ENCODE data around the gene PPM1D. TPM values are rescaled to one million over a fixed set of nuclear protein-coding genes. Genes with fewer than 3 reads are reported as not detected.

PPM1D gene
- total and polyA plus RNA-seq, 2 experiments from 2014 or later = 7.9 to 8.1 TPM

DNA sequence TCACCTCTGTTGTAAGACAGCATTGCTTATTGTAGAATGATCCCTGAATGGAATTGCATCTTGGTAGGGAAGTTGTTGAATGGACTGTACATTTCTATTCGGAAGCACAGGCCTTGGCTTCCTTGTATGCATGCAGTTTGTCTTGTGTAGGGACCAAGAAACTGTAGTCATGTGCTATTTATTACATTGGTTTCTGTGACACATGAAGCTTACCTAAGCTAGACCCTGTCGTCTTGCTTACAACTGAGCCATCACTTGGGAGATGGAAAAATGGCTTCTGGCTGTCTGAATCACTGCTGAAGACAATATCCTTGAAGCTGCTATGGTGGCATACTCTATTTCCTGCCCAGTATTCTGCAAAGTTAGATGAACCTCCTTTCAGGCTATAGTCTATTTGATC, 29.1 kb downstream of the PPM1D start:
- no peak for TF ChIP-seq EZH2 (IDR thresholded peaks at IDR 0.05; ENCODE audit: insufficient read depth, poor library complexity, severe bottlenecking)
- no peak for TF ChIP-seq EZH2phosphoT487 (IDR thresholded peaks at IDR 0.05; ENCODE audit: insufficient read depth, low read depth)
- Histone ChIP-seq H3K79me2 (ENCODE audit: insufficient read depth) (peaks cover 86% of the 10 kb centered on the region), H3K27ac (no peak overlapping the region), H3K4me2 (ENCODE audit: unreplicated experiment) (no peak overlapping the region), H2AFZ (no peak overlapping the region), H3K27me3 (replicated peaks; ENCODE audit: insufficient read depth) (no peaks in the 10 kb centered on the region), H4K20me1 (ENCODE audit: insufficient read depth) (no peaks in the 10 kb centered on the region), H3F3A (ENCODE audit: insufficient read depth) (0 out of 2 replicates have a peak, but pooled peaks cover 3% of the 10 kb centered on the region), H3K9ac (no peak overlapping the region), H3K9me3 (ENCODE audit: low read depth) (no peaks in the 10 kb centered on the region), H3K36me3 (ENCODE audit: low read depth) (0 out of 2 replicates have a peak, but pooled peaks cover 6% of the 10 kb centered on the region), H3K9me2 (ENCODE audit: insufficient read depth) (no peaks in the 10 kb centered on the region), H3K4me3 (no peak overlapping the region), H3K4me1 (ENCODE audit: insufficient read depth) (no peaks in the 10 kb centered on the region)
- 67 to 85% methylated on average over 2 of the region's 2 CpGs for WGBS, 2 experiments (ENCODE audit: low coverage in 1 of 2, low lambda C conversion rate in 2 of 2, missing lambda C conversion rate in 2 of 2)
- in situ Hi-C loops (cut with MboI) = no loop called here
- DNase-seq = no peak

DNA sequence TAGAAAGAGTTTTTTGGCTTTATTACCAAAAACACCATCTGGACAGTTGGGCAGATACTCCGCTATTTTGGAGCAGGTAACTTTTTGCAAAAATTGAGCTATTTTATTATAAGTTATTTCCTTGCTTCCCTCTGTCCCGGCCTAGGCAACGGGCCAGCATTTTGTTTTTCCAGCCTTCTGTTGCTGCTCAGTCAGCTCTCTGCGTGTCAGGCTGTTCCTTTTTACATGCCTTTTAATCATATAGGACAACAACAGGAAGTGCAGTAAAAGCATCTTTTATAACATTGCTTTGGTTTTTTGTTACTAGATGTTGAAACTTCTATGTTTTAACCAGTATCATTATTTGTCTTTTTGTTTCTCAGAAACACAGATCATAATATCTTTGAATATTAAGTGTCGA, 30.4 kb downstream of the PPM1D start:
- H3F3A ChIP-seq (ENCODE audit: insufficient read depth) = 0 out of 2 replicates have a peak, but pooled peaks cover 3% of the 10 kb centered on the region
- TF ChIP-seq EZH2 (IDR thresholded peaks at IDR 0.05; ENCODE audit: insufficient read depth, poor library complexity, severe bottlenecking) (no peak), EZH2phosphoT487 (IDR thresholded peaks at IDR 0.05; ENCODE audit: insufficient read depth, low read depth) (no peak)
- no peaks in the 10 kb centered on the region for H3K4me1 ChIP-seq (ENCODE audit: insufficient read depth)
- peaks cover 5% of the 10 kb centered on the region; the same call in 1 of the 2 replicates for H3K36me3 ChIP-seq (ENCODE audit: low read depth)
- no peak overlapping the region for H3K4me3 ChIP-seq
- peaks cover 78% of the 10 kb centered on the region for H3K79me2 ChIP-seq (ENCODE audit: insufficient read depth)
- H3K9me3 ChIP-seq (ENCODE audit: low read depth) = no peaks in the 10 kb centered on the region
- H3K27me3 ChIP-seq (replicated peaks; ENCODE audit: insufficient read depth) = no peaks in the 10 kb centered on the region
- H4K20me1 ChIP-seq (ENCODE audit: insufficient read depth) = no peaks in the 10 kb centered on the region
- H3K9ac ChIP-seq = no peak overlapping the region
- WGBS, 2 experiments (ENCODE audit: low coverage in 1 of 2, low lambda C conversion rate in 2 of 2, missing lambda C conversion rate in 2 of 2) = 84 to 85% methylated on average over 5 of the region's 5 CpGs
- H3K4me2 ChIP-seq (ENCODE audit: unreplicated experiment) = no peak overlapping the region
- no peaks in the 10 kb centered on the region for H3K9me2 ChIP-seq (ENCODE audit: insufficient read depth)
- in situ Hi-C loops (cut with MboI) = no loop called here
- H2AFZ ChIP-seq = no peak overlapping the region
- DNase-seq = no peak
- no peak overlapping the region for H3K27ac ChIP-seq

DNA sequence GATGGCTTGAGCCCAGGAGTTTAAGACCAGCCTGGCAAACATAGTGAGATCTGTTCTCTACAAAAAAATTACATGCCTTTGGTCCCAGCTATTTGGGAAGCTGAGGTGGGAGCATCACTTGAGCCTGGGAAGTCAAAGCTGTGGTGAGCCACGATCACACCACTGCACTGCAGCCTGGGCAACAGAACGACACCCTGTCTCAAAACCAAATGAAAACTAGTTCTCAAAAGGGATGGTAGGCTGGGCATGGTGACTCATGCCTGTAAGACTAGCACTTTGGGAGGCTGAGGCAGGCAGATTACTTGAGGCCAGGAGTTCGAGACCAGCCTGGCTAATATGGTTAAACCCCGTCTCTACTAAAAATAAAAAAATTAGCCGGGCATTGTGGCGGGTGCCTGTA, 31.1 kb downstream of the PPM1D start:
- Histone ChIP-seq H3K9ac (no peak overlapping the region), H3K4me3 (no peak overlapping the region), H3K9me3 (ENCODE audit: low read depth) (no peaks in the 10 kb centered on the region), H3F3A (ENCODE audit: insufficient read depth) (0 out of 2 replicates have a peak, but pooled peaks cover 3% of the 10 kb centered on the region), H3K79me2 (ENCODE audit: insufficient read depth) (peaks cover 70% of the 10 kb centered on the region), H3K9me2 (ENCODE audit: insufficient read depth) (no peaks in the 10 kb centered on the region), H2AFZ (no peak overlapping the region), H4K20me1 (ENCODE audit: insufficient read depth) (no peaks in the 10 kb centered on the region), H3K27me3 (replicated peaks; ENCODE audit: insufficient read depth) (no peaks in the 10 kb centered on the region), H3K36me3 (ENCODE audit: low read depth) (peaks cover 9% of the 10 kb centered on the region), H3K27ac (no peak overlapping the region), H3K4me1 (ENCODE audit: insufficient read depth) (no peaks in the 10 kb centered on the region), H3K4me2 (ENCODE audit: unreplicated experiment) (no peak overlapping the region)
- in situ Hi-C loops (cut with MboI) = no loop called here
- TF ChIP-seq EZH2phosphoT487 (IDR thresholded peaks at IDR 0.05; ENCODE audit: insufficient read depth, low read depth) = no peak
- TF ChIP-seq EZH2 (IDR thresholded peaks at IDR 0.05; ENCODE audit: insufficient read depth, poor library complexity, severe bottlenecking) = no peak
- no peak for DNase-seq
- WGBS, 2 experiments (ENCODE audit: low coverage in 1 of 2, low lambda C conversion rate in 2 of 2, missing lambda C conversion rate in 2 of 2) = 98 to 100% methylated on average over 6 of the region's 6 CpGs

DNA sequence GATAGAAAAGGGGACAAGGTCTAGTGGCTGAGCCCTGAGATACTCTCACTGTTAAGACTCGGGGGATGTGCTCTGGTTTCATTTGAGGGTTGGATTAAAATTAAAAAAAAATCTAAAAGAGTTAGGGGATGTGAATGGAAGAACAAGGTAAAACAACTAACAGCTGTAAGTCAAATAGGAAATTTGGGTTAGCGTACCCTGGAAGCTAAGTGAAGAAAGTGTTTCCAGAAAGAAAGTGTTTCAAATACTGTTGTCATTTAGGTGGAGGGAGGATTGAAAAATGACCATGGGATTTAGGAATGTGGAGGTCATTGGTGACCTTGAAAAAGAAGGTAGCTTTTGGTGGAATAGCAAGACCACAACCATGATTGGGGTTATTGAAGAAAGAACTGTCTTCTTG, 37.7 kb downstream of the PPM1D start:
- no peak overlapping the region for H3K9ac ChIP-seq
- H3F3A ChIP-seq (ENCODE audit: insufficient read depth) = peaks cover 23% of the 10 kb centered on the region
- peaks cover 10% of the 10 kb centered on the region; the same call in 1 of the 2 replicates for H4K20me1 ChIP-seq (ENCODE audit: insufficient read depth)
- H3K27me3 ChIP-seq (replicated peaks; ENCODE audit: insufficient read depth) = no peaks in the 10 kb centered on the region
- in situ Hi-C loops (cut with MboI) = no loop called here
- no peaks in the 10 kb centered on the region for H3K9me2 ChIP-seq (ENCODE audit: insufficient read depth)
- no peak overlapping the region for H2AFZ ChIP-seq
- peaks cover 54% of the 10 kb centered on the region for H3K79me2 ChIP-seq (ENCODE audit: insufficient read depth)
- H3K4me1 ChIP-seq (ENCODE audit: insufficient read depth) = peaks cover 13% of the 10 kb centered on the region
- H3K36me3 ChIP-seq (ENCODE audit: low read depth) = peaks cover 11% of the 10 kb centered on the region
- H3K27ac ChIP-seq = no peak overlapping the region
- H3K4me2 ChIP-seq (ENCODE audit: unreplicated experiment) = no peak overlapping the region
- DNase-seq = no peak
- no peak overlapping the region for H3K4me3 ChIP-seq
- WGBS, 2 experiments (ENCODE audit: low coverage in 1 of 2, low lambda C conversion rate in 2 of 2, missing lambda C conversion rate in 2 of 2) = 93 to 96% methylated on average over 2 of the region's 2 CpGs
- no peaks in the 10 kb centered on the region for H3K9me3 ChIP-seq (ENCODE audit: low read depth)
- TF ChIP-seq EZH2phosphoT487 (IDR thresholded peaks at IDR 0.05; ENCODE audit: insufficient read depth, low read depth) = no peak
- TF ChIP-seq EZH2 (IDR thresholded peaks at IDR 0.05; ENCODE audit: insufficient read depth, poor library complexity, severe bottlenecking) = no peak

DNA sequence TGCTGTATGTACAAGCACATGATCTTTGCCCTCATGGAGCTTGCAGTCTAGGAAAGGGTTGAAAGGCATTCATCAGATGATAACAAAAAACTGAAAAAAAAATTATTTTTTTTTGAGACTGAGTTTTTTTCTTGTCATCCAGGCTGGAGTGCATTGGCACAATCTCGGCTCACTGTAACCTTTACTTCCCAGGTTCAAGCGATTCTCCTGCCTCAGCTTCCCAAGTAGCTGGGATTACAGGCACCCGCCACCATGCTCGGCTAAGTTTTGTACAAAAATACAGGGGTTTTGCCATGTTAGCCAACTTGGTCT, 39.0 kb downstream of the PPM1D start:
- Histone ChIP-seq H3K27me3 (replicated peaks; ENCODE audit: insufficient read depth) (no peaks in the 10 kb centered on the region), H3K36me3 (ENCODE audit: low read depth) (peaks cover 10% of the 10 kb centered on the region), H3F3A (ENCODE audit: insufficient read depth) (peaks cover 23% of the 10 kb centered on the region), H3K4me1 (ENCODE audit: insufficient read depth) (peaks cover 22% of the 10 kb centered on the region), H2AFZ (no peak overlapping the region), H3K9ac (no peak overlapping the region), H3K4me2 (ENCODE audit: unreplicated experiment) (no peak overlapping the region), H3K27ac (no peak overlapping the region), H3K9me3 (ENCODE audit: low read depth) (no peaks in the 10 kb centered on the region), H3K9me2 (ENCODE audit: insufficient read depth) (no peaks in the 10 kb centered on the region), H3K79me2 (ENCODE audit: insufficient read depth) (peaks cover 54% of the 10 kb centered on the region), H4K20me1 (ENCODE audit: insufficient read depth) (peaks cover 10% of the 10 kb centered on the region; the same call in 1 of the 2 replicates), H3K4me3 (no peak overlapping the region)
- no peak for TF ChIP-seq EZH2phosphoT487 (IDR thresholded peaks at IDR 0.05; ENCODE audit: insufficient read depth, low read depth)
- TF ChIP-seq EZH2 (IDR thresholded peaks at IDR 0.05; ENCODE audit: insufficient read depth, poor library complexity, severe bottlenecking) = no peak
- in situ Hi-C loops (cut with MboI) = no loop called here
- no peak for DNase-seq
- 76% methylated on average over 4 of the region's 4 CpGs for WGBS, 2 experiments (ENCODE audit: low coverage in 1 of 2, low lambda C conversion rate in 2 of 2, missing lambda C conversion rate in 2 of 2)
